Activated CD4-positive, alpha-beta T cell treated with anti-CD3 and anti-CD28 coated beads, Interleukin-2, amount 50 U/mL, for 16 hours (primary cell): ENCODE data around the gene MC1R.

Source experiments
- DNase-seq: peaks from one replicate; pipeline ENCODE4 v3.0.0-alpha.2; 2020

Gene MC1R

DNA sequence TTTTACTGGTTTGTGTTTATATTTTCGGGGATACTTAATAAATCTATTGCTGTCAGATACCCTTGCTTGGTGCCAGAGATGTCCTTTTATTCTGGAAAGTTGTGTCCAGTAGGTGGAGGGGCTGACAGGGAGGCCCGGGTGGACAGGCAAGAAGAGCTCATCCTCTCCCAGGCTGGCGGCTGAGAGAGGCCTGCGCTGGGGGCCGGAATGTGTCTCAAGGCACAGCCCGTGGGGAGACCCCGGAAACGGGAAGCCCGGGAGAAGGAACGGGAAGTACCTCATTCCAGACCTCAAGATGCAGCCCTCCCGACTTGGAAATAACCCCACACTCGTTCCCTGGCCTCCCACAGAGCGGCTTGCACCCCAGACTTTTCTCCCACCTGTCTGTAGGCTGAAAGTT lies 17.4 kb downstream of the MC1R start:
- no peak for DNase-seq

DNA sequence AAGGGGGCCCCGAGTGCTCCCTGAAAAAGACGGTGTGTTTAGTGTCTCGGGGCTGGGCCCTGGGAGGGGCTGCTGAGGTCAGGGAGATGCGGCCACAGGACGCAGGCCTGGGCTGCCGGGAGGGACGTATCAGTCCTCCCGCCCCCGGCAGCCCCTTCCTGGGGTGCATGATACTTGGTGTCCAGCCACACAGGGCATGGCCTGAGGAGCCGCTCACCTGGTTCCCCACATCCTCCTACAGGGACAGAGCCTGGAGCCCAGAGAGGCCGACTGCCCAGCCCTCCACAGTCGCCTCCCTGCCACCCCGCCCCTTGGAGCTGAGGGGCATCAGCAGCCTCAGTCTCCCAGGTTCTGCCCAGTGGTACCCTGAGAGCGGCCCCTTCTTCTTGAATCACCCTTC lies 17.8 kb downstream of the MC1R start:
- DNase-seq: no peak

DNA sequence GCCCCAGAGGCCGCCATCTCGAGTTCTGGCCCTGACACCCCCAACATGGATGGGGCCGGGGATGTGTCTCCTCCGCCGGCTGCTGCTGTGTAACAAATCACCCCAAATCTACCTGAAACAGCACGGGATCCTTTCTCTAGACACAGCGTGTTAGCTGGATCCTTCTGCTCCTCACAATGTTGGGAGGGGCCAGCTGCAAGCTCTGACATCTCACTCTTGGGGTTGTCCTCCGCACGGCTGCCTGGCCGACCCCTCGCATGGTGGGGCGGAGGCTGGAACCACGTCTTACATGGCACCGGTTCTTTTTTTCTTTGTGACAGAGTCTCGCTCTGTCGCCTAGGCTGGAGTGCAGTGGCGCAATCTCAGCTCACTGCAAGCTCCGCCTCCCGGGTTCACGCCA lies 18.3 kb downstream of the MC1R start:
- DNase-seq: no peak

GRCh38 chr16:89938175-89938885 lies 19.7 kb downstream of the MC1R start:
- DNase-seq: no peak

DNA sequence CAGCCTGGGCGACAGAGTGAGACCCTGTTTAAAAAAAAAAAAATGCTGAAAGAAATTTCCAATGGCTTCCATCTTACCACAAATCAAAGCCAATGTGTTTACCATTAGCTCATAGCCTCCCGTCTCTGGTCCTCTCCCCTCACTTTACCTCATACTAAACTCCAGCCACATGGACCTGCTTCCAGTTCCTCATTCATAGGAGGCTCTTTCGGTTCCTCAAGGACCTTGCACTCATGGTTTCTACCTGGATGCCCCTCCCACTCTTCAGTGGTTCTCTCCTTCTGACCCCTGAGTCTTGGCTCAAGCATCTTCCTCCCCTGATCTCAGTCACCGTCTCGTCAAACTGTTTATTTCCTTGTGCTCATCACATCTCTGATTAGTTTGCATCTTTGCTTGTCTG lies 26.1 kb downstream of the MC1R start:
- no peak for DNase-seq

DNA sequence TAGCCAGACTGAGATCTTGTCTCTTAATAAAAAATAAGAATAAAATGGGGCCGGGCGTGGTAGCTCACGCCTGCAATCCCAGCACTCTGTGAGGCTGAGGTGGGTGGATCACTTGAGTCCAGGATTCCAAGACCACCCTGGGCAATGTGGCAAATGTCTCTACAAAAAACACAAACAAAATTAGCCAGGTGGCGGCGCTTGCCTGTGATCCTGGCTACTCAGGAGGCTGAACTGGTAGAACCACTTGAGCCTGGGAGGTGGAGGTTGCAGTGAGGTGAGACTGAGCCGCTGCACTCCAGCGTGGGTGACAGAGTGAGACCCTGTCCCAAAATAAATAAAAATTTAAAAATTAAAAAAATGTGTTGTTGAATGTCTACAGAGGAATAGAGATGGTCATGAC lies 27.0 kb downstream of the MC1R start:
- no peak for DNase-seq

GRCh38 chr16:89946515-89946914 lies 27.9 kb downstream of the MC1R start:
- DNase-seq: no peak

DNA sequence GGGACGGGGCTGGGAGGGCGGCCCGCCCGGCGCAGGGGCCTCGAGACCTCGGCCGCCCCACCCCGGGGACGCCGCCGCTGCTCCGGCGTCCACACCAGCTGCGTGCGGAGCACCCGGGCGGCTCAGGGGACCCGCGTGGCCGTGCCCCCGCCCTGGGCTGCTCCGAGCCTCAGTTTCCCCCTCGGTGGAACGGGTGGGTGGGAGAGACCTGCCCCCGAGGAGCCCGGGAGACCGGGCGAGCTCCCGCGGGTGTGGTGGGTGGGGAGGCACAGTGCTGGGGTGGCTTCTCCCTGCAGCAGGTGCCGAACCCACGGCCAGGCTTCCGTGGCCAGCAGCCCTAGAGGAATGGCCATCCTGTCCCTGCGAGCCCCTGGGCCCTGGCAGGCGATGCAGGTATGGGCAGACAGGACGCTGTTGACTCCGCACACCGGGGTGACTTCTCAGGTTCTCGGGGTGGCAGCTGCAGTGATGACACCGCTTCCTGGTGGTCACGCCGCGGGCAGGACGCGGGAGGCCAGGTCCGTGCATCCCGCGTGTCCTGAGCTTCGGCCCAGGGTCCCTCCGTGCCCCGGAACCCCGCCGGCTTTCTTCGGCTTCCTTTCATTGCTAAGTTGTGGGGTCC lies 30.6 kb downstream of the MC1R start:
- no peak for DNase-seq

DNA sequence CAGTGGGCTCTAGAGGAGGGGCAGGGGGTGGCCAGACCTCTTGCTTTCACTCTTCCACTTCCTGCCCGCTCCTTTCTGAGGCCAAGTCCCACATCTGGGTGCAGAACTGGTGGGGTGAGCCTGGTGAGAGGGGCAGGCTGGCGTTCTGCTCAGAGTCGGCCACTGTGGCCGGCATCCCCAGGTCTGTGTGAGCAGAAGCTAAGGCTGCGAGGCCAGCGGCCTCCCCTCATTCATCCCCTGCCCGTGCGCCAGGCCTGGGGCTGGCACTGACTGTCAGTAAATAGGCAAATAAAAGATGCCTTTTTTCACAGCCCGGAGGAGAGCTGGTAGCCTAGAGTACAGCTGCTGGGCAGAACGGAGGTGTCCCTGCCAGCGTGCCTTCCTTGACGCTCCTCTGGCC lies 31.1 kb downstream of the MC1R start:
- DNase-seq: no peak

DNA sequence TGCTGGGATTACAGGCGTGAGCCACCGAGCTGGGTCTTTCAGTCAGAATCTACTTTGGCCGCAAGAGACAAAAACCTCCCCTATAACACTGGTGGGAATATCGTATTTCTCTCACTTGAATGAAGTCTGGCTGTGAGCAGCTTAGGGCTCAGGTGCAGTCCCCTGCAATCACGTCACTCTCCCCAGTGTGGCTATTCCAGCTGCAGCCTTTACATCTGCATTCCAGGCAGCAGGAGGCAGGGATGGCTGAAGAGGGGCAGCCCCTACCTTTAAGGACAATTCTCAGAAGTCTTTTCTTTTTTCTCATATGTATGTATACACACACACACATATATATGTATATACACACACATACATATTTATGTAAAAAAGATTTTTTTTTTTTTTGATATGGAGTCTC lies 32.8 kb downstream of the MC1R start:
- DNase-seq: no peak

- DNase-seq: no peak
Observed at GRCh38 chr16:89952049-89952448, 33.4 kb downstream of the MC1R start.

DNA sequence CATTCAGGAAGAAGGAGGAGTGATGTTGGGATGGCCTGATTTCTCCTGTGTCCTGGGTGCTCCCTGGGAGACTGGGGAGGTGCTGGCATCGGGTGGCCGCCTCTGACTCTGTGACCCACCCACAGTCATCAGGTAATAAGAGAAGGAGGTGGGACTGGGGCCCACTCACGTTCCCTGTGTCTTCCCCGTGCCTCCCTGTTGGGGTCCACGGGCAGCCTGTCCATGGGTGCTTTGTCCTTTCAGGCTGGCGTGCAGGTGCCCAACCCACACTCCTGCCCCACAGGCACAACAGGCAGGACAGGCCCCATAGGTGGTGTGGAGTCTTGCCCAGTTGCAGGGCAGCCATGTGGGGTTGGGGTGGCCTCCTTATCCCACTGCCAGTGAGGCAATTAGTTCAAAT lies 33.9 kb downstream of the MC1R start:
- DNase-seq: no peak

DNA sequence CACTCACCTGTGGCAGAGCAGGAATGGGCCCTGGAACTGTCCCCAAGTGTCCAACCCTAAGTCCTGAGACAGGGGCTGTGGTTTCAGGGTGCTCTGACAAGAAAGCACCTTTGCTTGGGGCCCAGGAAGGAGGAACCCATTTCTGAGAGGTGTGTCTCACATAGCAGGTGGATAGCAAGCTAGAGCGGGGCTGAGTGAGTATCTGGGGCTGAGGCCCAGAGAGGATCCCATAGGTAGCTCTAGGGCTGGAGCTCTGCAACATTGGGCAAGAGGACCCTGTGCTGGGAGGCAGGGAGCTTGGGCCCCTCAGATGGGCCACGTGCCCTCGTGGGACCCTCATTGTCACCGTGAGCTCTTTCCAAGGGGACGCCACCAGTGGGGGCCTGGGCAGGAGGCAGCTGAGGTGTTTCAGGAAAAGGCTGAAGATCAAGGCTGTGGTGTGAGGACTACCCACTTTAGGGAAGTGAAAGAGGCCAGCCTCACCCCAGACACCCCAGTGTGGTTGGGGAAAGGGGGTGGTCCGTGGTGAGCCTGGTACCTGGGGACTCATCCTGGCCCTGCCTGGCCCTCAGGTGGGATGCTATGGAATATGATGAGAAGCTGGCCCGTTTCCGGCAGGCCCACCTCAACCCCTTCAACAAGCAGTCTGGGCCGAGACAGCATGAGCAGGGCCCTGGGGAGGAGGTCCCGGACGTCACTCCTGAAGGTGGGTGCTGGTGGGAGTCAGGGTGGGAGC lies 35.2 kb downstream of the MC1R start:
- DNase-seq: no peak

GRCh38 chr16:89954462-89954861 lies 35.8 kb downstream of the MC1R start:
- no peak for DNase-seq

DNA sequence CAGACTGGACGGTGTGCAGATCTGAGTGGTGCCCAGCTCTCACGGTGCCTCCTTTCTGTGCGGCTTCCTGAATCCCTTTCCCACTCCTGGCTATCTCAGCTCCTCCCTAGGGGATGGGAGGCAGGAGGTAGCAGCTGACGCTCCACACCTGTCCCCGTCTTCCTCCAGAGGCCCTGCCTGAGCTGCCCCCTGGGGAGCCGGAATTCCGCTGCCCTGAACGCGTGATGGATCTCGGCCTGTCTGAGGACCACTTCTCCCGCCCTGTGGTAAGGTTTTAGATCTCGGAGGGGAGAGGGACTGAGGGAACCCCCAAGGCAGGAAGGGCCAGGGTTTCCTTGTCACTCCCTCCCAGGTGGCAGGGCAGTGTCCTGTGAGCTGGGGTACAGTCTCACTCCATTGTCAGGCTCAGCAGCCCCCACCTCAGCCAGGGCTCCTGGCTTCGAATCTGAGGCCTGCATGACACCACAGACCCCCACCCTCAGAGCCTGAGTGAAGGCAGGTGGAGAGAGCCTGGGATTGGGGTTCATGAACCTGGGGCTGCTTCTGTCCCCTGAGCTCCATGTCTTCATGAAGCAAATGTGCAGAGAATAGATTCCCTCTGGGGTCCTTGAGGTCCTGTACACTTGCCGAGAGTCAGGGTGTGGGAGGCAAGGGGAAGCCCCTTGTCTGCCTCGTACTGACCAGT lies 36.5 kb downstream of the MC1R start:
- no peak for DNase-seq

GRCh38 chr16:89956505-89957215 lies 38.0 kb downstream of the MC1R start:
- DNase-seq: no peak

DNA sequence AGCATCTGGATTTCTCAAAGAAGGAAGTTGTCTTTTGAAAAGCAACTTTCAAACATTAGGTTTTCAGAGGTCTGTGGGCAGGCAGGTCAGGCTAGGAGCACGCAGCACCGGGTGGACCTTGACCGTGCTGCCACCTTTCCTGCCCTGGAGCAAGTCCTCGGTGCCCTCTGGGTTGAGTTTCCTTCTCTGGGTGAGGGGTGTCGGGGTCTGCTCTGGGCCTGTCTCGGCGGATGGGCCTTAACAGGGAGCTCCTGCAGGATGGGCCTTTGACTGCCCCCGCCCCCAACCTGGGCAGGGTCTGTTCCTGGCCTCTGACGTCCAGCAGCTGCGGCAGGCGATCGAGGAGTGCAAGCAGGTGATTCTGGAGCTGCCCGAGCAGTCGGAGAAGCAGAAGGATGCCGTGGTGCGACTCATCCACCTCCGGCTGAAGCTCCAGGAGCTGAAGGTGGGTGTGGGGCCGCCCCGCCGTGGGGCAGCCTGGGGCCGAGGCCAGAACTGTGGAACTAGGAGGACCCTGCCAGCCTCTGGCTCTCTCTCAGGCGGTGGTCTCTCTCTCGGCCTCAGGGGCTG lies 38.6 kb downstream of the MC1R start:
- DNase-seq: no peak

DNA sequence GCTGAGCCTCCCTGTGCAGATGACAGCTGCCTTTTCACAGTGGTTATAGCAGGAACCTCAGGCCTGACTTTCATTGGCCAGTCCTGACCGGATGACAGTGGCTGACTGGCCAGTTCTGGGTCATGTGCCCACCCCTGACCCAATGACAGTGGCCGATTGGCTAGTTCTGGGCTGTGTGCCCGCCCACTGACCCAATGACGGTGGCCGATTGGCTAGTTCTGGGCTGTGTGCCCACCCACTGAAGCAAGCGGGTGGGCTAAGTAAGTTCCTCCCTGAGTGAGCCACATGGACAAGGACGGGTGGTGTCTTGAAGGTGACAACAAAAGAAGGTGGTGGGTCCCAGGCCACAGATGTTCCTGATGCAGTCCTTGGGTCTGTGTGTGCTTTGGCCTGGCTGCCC lies 39.4 kb downstream of the MC1R start:
- DNase-seq: no peak

- DNase-seq: no peak
Observed at GRCh38 chr16:89958596-89958995, 39.9 kb downstream of the MC1R start.

- no peak for DNase-seq
Observed at GRCh38 chr16:89960966-89961365, 42.3 kb downstream of the MC1R start.

DNA sequence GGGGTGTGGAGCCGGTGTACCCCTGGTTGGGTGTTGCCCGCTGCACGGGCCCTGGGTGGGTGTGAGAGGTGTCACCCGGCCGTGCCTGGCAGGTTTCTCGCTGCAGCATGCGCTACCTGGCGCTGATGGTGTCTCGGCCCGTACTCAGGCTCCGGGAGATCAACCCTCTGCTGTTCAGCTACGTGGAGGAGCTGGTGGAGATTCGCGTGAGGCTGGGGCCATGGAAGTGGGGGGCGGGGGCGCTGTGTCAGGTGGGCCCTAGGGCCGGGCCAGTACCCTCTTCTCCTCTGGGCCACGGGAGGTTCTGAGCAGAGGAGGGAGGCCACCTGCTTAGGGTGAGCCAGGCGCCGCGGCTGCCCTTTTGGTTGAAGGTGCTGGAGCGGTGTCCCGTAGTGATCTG lies 43.3 kb downstream of the MC1R start:
- no peak for DNase-seq

DNA sequence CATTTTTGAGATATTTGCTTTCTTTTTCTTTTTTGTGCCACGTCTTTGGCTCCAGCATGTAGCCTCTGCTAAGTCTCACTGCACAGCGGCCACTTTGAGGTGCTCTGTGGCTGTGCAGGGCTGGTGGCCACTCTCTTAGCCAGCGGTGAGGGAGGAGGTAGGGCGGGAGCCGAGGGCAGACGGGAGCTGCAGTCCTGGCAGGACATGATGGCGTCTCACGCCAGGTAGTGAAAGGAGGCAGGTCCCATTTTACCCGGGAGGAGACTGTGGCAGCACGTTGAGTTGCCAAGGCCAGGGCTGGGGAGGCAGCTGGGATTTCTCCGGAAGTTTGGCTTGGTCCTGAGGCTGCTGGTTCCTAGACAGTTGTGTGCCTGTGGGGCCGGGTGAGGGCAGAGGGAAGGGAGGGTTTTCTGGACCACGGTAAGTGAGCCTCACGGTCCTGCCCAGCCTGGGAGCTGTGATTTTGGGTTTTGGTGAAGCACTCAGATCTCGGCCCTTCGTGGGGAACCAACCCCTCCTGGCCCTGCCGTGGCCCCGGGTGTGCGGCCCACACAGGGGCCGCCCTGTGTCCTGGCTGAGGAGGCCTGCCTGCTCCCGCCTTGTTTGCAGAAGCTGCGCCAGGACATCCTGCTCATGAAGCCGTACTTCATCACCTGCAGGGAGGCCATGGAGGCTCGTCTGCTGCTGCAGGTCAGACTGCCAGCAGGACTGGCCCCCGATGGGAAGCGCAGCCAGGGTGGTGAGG lies 44.3 kb downstream of the MC1R start:
- DNase-seq: no peak
